Measurements from ENCODE around the gene RAB14.
"Not testable (repeated sequence)": the region's sequence is repeated elsewhere in the genome, so short reads cannot be mapped to it uniquely, and the experiment has no call there.

Gene RAB14

DNA sequence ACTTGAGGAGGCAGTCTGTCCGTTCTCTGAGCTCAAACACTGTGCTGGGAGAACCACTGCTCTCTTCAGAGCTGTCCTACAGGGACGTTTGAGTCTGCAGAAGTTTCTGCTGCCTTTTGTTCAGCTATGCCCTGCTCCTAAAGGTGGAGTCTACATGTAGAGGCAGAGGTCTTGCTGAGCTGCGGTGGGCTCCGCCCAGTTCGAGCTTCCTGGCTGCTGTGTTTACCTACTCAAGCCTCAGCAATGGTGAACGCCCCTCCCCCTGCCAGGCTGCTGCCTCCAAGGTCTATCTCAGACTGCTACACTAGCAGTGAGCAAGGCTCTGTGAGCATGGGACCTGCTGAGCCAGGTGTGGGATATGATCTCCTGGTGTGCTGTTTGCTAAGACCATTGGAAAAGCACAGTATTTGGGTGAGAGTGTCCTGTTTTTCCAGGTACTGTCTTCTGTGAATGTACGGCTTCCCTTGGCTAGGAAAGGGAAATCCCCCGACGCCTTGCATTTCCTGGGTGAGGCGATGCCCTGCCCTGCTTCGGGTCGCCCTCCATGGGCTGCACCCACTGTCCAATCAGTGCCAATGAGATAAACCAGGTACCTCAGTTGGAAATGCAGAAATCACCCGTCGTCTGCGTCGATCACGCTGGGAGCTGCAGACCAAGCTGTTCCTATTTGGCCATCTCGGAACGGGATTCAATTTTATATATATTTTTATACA lies 68.4 kb downstream of the RAB14 start:
- TF ChIP-seq, protein P1, sequence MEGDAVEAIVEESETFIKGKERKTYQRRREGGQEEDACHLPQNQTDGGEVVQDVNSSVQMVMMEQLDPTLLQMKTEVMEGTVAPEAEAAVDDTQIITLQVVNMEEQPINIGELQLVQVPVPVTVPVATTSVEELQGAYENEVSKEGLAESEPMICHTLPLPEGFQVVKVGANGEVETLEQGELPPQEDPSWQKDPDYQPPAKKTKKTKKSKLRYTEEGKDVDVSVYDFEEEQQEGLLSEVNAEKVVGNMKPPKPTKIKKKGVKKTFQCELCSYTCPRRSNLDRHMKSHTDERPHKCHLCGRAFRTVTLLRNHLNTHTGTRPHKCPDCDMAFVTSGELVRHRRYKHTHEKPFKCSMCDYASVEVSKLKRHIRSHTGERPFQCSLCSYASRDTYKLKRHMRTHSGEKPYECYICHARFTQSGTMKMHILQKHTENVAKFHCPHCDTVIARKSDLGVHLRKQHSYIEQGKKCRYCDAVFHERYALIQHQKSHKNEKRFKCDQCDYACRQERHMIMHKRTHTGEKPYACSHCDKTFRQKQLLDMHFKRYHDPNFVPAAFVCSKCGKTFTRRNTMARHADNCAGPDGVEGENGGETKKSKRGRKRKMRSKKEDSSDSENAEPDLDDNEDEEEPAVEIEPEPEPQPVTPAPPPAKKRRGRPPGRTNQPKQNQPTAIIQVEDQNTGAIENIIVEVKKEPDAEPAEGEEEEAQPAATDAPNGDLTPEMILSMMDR (IDR thresholded peaks at IDR 0.05; ENCODE audit: low read depth, low read length, missing control alignments): no peak
- no peak for DNase-seq (ENCODE audit: low read depth)
- H3K4me3 ChIP-seq (ENCODE audit: low read depth, low read length): no peak overlapping the region
- in situ Hi-C loops (cut with HindIII; ENCODE audit: low sequenced_read_pairs): no loop called here

DNA sequence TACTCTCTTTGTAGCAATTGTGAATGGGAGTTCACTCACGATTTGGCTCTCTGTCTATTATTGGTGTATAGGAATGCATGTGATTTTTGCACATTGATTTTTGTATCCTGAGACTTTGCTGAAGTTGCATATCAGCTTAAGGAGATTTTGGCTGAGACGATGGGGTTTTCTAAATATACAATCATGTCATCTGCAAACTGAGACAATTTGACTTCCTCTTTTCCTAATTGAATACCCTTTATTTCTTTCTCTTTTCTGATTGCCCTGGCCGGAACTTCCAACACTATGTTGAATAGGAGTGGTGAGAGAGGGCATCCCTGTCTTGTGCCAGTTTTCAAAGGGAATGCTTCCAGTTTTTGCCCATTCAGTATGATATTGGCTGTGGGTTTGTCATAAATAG lies 72.3 kb downstream of the RAB14 start:
- in situ Hi-C loops (cut with HindIII; ENCODE audit: low sequenced_read_pairs): loop anchor here (5.0 kb wide), 1 partner anchor 38 kb away; no protein-coding TSS in a partner anchor
- not testable (repeated sequence) for H3K4me3 ChIP-seq (ENCODE audit: low read depth, low read length); DNase-seq (ENCODE audit: low read depth)
